MCF 10A (cell line): Measurements from ENCODE around the gene EYA3. TPM values are rescaled to one million over a fixed set of nuclear protein-coding genes. Genes with fewer than 3 reads are reported as not detected.

Source experiments
- BruUV-seq: library from RNA; stranded (reverse); fragments of 400-500 nt; replicated peaks from 2 replicates; lab custom pipeline; 2021; lab: Mats Ljungman, UMichigan
- CTCF ChIA-PET: fragments of 300-600 bp; sonication (Branson Sonifier 250); formaldehyde crosslinking; extraction: SDS; loops from one replicate; lab custom pipeline; 2021; ENCODE audit warnings: antibody characterized with exemption, inconsistent platforms; lab: Yijun Ruan, JAX
- POLR2A ChIA-PET: fragments of 300-600, 350-650 bp; sonication (Branson Sonifier 250); formaldehyde crosslinking; extraction: SDS; loops from one replicate; lab custom pipeline; 2020; ENCODE audit warnings: antibody characterized with exemption, inconsistent platforms; lab: Yijun Ruan, JAX
- DNase-seq: peaks from one replicate; pipeline ENCODE4 v3.0.0-alpha.2; 2018; ENCODE audit not compliant: unreplicated experiment
- H3K27ac Mint-ChIP-seq: one replicate; pipeline ENCODE4 v1.8.0; 2022; ENCODE audit warnings: mild to moderate bottlenecking, low read depth, mixed read lengths; ENCODE audit not compliant: unreplicated experiment
- H3K27me3 Mint-ChIP-seq: one replicate; pipeline ENCODE4 v1.8.0; 2022; ENCODE audit warnings: mixed read lengths; ENCODE audit not compliant: insufficient read depth, unreplicated experiment
- H3K36me3 Mint-ChIP-seq: one replicate; pipeline ENCODE4 v1.8.0; 2022; ENCODE audit warnings: mild to moderate bottlenecking, moderate library complexity, mixed read lengths; ENCODE audit not compliant: insufficient read depth, unreplicated experiment
- H3K4me1 Mint-ChIP-seq: one replicate; pipeline ENCODE4 v1.8.0; 2022; ENCODE audit warnings: mixed read lengths; ENCODE audit not compliant: insufficient read depth, unreplicated experiment
- H3K4me3 Mint-ChIP-seq: one replicate; pipeline ENCODE4 v1.8.0; 2022; ENCODE audit warnings: mild to moderate bottlenecking, moderate library complexity, mixed read lengths; ENCODE audit not compliant: unreplicated experiment
- H3K9me3 Mint-ChIP-seq: one replicate; pipeline ENCODE4 v1.8.0; 2022; ENCODE audit warnings: mixed read lengths; ENCODE audit not compliant: unreplicated experiment
- intact Hi-C: fragments of 100-400 bp; cut with micrococcal nuclease; formaldehyde crosslinking; loops from 2 replicates; pipeline ENCODE4 v1.14.1; 2022
- total RNA-seq: library from RNA; stranded (reverse); gene quantifications from 2 replicates; pipeline ENCODE4 v1.2.3, GENCODE V29; 2022
- TF ChIP-seq, protein P1 (sequence below): fragments of 200-600 bp; IDR thresholded peaks from one replicate; pipeline ENCODE4 v1.8.0; 2022; ENCODE audit warnings: antibody characterized with exemption, mild to moderate bottlenecking; ENCODE audit not compliant: unreplicated experiment

Gene EYA3
- total RNA-seq, 1 experiment from 2014 or later = 14.4 TPM

DNA sequence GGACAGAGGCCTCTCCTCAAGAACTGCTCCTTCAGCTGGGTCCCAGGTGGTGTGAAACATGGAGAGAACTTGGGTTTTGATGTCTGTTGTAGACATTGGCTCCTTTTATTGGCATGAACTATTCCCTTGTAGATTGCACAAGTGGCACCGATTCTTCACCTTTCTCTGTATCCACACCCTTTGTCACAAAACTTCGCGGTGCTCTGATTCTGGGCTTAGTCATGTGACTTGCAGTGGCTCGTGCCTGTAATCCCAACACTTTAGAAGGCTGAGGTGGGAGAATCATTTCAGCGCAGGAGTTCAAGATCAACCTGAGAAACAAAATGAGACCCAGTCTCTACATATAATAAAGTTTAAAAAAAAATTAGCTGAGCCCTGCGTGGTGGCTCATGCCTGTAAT is 42.5 kb upstream of the EYA3 start:
- TF ChIP-seq, protein P1, sequence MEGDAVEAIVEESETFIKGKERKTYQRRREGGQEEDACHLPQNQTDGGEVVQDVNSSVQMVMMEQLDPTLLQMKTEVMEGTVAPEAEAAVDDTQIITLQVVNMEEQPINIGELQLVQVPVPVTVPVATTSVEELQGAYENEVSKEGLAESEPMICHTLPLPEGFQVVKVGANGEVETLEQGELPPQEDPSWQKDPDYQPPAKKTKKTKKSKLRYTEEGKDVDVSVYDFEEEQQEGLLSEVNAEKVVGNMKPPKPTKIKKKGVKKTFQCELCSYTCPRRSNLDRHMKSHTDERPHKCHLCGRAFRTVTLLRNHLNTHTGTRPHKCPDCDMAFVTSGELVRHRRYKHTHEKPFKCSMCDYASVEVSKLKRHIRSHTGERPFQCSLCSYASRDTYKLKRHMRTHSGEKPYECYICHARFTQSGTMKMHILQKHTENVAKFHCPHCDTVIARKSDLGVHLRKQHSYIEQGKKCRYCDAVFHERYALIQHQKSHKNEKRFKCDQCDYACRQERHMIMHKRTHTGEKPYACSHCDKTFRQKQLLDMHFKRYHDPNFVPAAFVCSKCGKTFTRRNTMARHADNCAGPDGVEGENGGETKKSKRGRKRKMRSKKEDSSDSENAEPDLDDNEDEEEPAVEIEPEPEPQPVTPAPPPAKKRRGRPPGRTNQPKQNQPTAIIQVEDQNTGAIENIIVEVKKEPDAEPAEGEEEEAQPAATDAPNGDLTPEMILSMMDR = no peak
- no peak for DNase-seq
- CTCF ChIA-PET = no interaction called here
- no peak overlapping the region for H3K27ac Mint-ChIP-seq
- H3K4me1 Mint-ChIP-seq = peaks cover 13% of the 10 kb centered on the region
- H3K27me3 Mint-ChIP-seq = no peaks in the 10 kb centered on the region
- H3K9me3 Mint-ChIP-seq = no peaks in the 10 kb centered on the region
- intact Hi-C loops = no loop called here
- no TSS peak for BruUV-seq
- POLR2A ChIA-PET = interaction anchor here (0.6 kb wide), 1 partner anchor 431 kb away, joined by 4 read pairs; no protein-coding TSS in a partner anchor
- H3K36me3 Mint-ChIP-seq = no peaks in the 10 kb centered on the region
- H3K4me3 Mint-ChIP-seq = no peak overlapping the region

DNA sequence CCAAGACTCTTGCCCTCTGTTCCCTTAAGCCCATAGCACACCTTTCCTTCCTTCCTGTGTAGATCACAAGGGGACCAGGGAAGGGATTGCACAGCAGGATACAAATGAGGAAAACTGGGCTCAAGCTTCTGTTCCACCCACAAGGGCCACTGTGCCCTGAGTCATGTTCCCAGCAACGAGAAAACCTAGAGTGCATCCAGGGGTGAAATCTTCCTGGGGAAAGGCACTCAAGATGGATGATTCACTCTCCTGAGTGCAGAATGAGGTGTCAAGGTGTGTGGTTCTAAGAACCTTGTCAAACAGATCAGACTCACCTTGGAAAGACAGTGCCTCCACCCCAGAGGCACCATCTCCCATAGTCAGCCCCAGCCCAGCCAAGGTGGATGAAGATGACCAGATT is 40.7 kb upstream of the EYA3 start:
- no peak overlapping the region for H3K4me3 Mint-ChIP-seq
- CTCF ChIA-PET = interaction anchor here (0.6 kb wide), 1 partner anchor 112 kb away, joined by 3 read pairs; no protein-coding TSS in a partner anchor
- no peaks in the 10 kb centered on the region for H3K27me3 Mint-ChIP-seq
- no peak overlapping the region for H3K27ac Mint-ChIP-seq
- DNase-seq = peak; percentile 94
- intact Hi-C loops = loop anchor here (2.0 kb wide), 1 partner anchor 36 kb away; no protein-coding TSS in a partner anchor
- POLR2A ChIA-PET = interaction anchor here (0.6 to 0.7 kb wide), 2 partner anchors 26 to 28 kb away, joined by 3 read pairs; no protein-coding TSS in a partner anchor
- no peaks in the 10 kb centered on the region for H3K9me3 Mint-ChIP-seq
- H3K36me3 Mint-ChIP-seq = no peaks in the 10 kb centered on the region
- TF ChIP-seq, protein P1 = no peak
- peaks cover 7% of the 10 kb centered on the region for H3K4me1 Mint-ChIP-seq
- no TSS peak for BruUV-seq

DNA sequence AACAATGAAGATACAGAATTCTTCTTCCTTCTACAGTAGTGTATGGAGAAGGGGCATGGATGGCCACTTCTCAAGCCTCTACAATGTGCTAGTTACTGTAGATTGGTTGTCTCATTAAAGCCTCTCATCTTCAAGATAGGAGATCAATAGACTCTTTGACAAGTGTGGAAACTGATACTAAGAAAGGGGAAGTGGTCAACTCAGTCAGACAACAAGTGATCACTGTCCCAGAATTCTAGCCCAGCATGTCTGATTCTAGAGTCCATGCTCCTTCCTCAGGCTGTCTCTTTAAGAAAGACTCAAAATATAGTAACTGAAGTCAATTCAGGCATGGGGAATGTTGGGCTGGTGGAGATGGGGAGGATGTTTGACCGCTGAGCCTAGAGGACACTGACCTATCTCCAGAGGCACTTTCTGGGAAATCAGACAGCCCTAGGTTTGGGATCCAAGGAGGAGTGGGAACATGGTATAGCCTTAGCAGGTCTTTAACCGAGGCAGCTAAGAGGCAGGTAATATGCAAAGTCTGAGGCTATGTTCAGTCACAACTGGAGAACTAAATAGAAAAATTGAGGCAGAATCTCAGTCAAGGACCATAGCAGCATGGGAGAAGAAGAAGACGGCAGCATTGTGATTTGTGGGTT is 39.3 kb upstream of the EYA3 start:
- intact Hi-C loops = loop anchor here (2.0 kb wide), 1 partner anchor 35 kb away; no protein-coding TSS in a partner anchor
- Mint-ChIP-seq H3K9me3 (no peaks in the 10 kb centered on the region), H3K27ac (no peak overlapping the region), H3K4me3 (no peak overlapping the region), H3K4me1 (peaks cover 15% of the 10 kb centered on the region), H3K36me3 (no peaks in the 10 kb centered on the region), H3K27me3 (no peaks in the 10 kb centered on the region)
- TF ChIP-seq, protein P1 = no peak
- ChIA-PET POLR2A (interaction anchor here (0.6 kb wide), 1 partner anchor 49 kb away, joined by 3 read pairs; no protein-coding TSS in a partner anchor), CTCF (no interaction called here)
- no TSS peak for BruUV-seq
- no peak for DNase-seq

DNA sequence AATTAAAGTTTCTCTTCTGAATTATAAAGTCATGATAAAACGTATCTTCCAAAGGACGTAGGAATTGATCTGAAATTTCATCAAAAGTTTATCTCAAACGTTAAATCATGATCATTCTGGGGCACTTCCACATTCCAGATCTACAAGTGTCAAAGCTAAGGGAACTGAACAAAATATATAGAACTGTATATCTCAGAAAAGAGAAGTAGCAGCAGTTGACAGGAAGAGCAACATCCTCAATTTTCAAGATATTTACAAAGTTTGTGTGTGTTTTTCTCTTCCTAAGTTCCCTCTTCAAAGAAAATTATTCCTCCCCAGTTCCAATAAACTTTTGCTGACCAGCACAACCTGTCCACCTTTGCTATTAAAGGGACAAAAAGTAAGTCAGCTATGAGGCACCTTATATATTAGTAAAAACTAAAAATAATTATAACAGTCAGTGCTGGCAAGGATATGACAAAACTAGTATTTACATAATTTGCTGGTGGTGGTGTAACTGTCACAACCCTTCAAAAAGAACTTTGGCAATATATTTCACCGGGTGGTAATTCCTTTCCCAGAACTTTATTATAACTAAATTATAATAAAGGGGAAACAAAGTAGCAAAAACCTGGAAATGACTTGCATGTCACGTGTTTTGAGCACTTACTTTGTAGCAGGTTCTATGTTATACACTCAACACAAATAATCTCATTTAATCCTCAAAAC is 38.5 kb upstream of the EYA3 start:
- CTCF ChIA-PET = interaction anchor here (0.6 kb wide), 1 partner anchor 128 kb away, joined by 3 read pairs; no protein-coding TSS in a partner anchor
- DNase-seq = no peak
- Mint-ChIP-seq H3K4me1 (peaks cover 15% of the 10 kb centered on the region), H3K27me3 (no peaks in the 10 kb centered on the region), H3K4me3 (no peak overlapping the region), H3K27ac (no peak overlapping the region), H3K9me3 (no peaks in the 10 kb centered on the region), H3K36me3 (no peaks in the 10 kb centered on the region)
- TF ChIP-seq, protein P1 = no peak
- intact Hi-C loops = no loop called here
- POLR2A ChIA-PET = no interaction called here
- BruUV-seq = no TSS peak
